Endothelial cell (in vitro differentiated cells): ENCODE measurements around the gene SNRPA. TPM values are rescaled to one million over a fixed set of nuclear protein-coding genes. Genes with fewer than 3 reads are reported as not detected.

Experiments
- DNase-seq: peaks from one replicate; pipeline ENCODE4 v3.0.0; 2021; ENCODE audit warnings: low spot score
- H3K27ac Mint-ChIP-seq: one replicate; pipeline ENCODE4 v1.8.0; 2021; ENCODE audit warnings: mixed read lengths, inconsistent platforms; ENCODE audit not compliant: unreplicated experiment
- H3K27me3 Mint-ChIP-seq: one replicate; pipeline ENCODE4 v1.8.0; 2021; ENCODE audit warnings: mild to moderate bottlenecking, moderate library complexity, mixed read lengths, inconsistent platforms; ENCODE audit not compliant: unreplicated experiment
- H3K36me3 Mint-ChIP-seq: one replicate; pipeline ENCODE4 v1.8.0; 2021; ENCODE audit warnings: mild to moderate bottlenecking, low read depth, mixed read lengths, inconsistent platforms; ENCODE audit not compliant: unreplicated experiment
- H3K4me1 Mint-ChIP-seq: one replicate; pipeline ENCODE4 v1.8.0; 2021; ENCODE audit warnings: mild to moderate bottlenecking, mixed read lengths, inconsistent platforms; ENCODE audit not compliant: unreplicated experiment
- H3K4me3 Mint-ChIP-seq: one replicate; pipeline ENCODE4 v1.8.0; 2021; ENCODE audit warnings: mild to moderate bottlenecking, mixed read lengths, inconsistent platforms; ENCODE audit not compliant: unreplicated experiment
- H3K9me3 Mint-ChIP-seq: one replicate; pipeline ENCODE4 v1.8.0; 2021; ENCODE audit warnings: mixed read lengths, inconsistent platforms; ENCODE audit not compliant: unreplicated experiment
- CTCF ChIP-seq: fragments of 200-600 bp; sonication (generic); IDR thresholded peaks from one replicate; pipeline ENCODE4 v1.5.0; 2021; ENCODE audit warnings: antibody characterized with exemption; ENCODE audit not compliant: unreplicated experiment
- total RNA-seq: library from RNA; stranded (reverse); fragmentation: NEBNext Ultra II Directional; extraction: Animal tissue kit (Norgen Biotek cat#: 25700); gene quantifications from one replicate; pipeline ENCODE4 v1.2.1, GENCODE V29; 2021; ENCODE audit not compliant: unreplicated experiment

SNRPA gene
- total RNA-seq, 1 donor from 2014 or later, result 101 TPM

GRCh38 chr19:40704491-40705361 is 46.3 kb upstream of the SNRPA start:
- peak overlapping the region; percentile 21 for H3K4me3 Mint-ChIP-seq

GRCh38 chr19:40705362-40705651 is 45.7 kb upstream of the SNRPA start:
- no peak overlapping the region for H3K4me3 Mint-ChIP-seq
- peaks cover 11% of the 10 kb centered on the region for H3K36me3 Mint-ChIP-seq

More at GRCh38 chr19:40704491-40705361, 46.3 kb upstream of the SNRPA start:
- no peaks in the 10 kb centered on the region for H3K9me3 Mint-ChIP-seq
- H3K27ac Mint-ChIP-seq, result no peak overlapping the region
- peaks cover 1% of the 10 kb centered on the region for H3K27me3 Mint-ChIP-seq
- H3K4me1 Mint-ChIP-seq, result peaks cover 4% of the 10 kb centered on the region
- TF ChIP-seq CTCF, result no peak
- no peak for DNase-seq
- H3K36me3 Mint-ChIP-seq, result peaks cover 11% of the 10 kb centered on the region

GRCh38 chr19:40705950-40706619 is 44.9 kb upstream of the SNRPA start:
- Mint-ChIP-seq H3K4me1 (peaks cover 4% of the 10 kb centered on the region), H3K4me3 (no peak overlapping the region), H3K36me3 (peaks cover 11% of the 10 kb centered on the region), H3K27me3 (peaks cover 1% of the 10 kb centered on the region), H3K9me3 (no peaks in the 10 kb centered on the region), H3K27ac (no peak overlapping the region)
- TF ChIP-seq CTCF, result no peak
- no peak for DNase-seq

More at GRCh38 chr19:40705362-40705651, 45.7 kb upstream of the SNRPA start:
- Mint-ChIP-seq H3K27me3 (peaks cover 1% of the 10 kb centered on the region), H3K4me1 (peaks cover 4% of the 10 kb centered on the region), H3K9me3 (no peaks in the 10 kb centered on the region), H3K27ac (no peak overlapping the region)
- no peak for TF ChIP-seq CTCF
- no peak for DNase-seq

GRCh38 chr19:40707615-40708014 is 43.4 kb upstream of the SNRPA start:
- no peak overlapping the region for H3K27ac Mint-ChIP-seq
- H3K9me3 Mint-ChIP-seq, result no peaks in the 10 kb centered on the region
- H3K4me3 Mint-ChIP-seq, result no peak overlapping the region
- no peak for DNase-seq
- peaks cover 4% of the 10 kb centered on the region for H3K4me1 Mint-ChIP-seq
- peaks cover 10% of the 10 kb centered on the region for H3K36me3 Mint-ChIP-seq
- no peak for TF ChIP-seq CTCF
- H3K27me3 Mint-ChIP-seq, result peaks cover 1% of the 10 kb centered on the region

GRCh38 chr19:40709817-40710216 is 41.2 kb upstream of the SNRPA start:
- Mint-ChIP-seq H3K4me1 (no peaks in the 10 kb centered on the region), H3K27ac (no peak overlapping the region), H3K27me3 (peaks cover 3% of the 10 kb centered on the region), H3K4me3 (no peak overlapping the region), H3K9me3 (no peaks in the 10 kb centered on the region), H3K36me3 (peaks cover 4% of the 10 kb centered on the region)
- DNase-seq, result no peak
- no peak for TF ChIP-seq CTCF
